Epithelial cell of esophagus (primary cell): ENCODE measurements around the gene GPAM.

Source experiments
- DNase-seq: peaks from one replicate; pipeline ENCODE4 v3.0.0; 2010; ENCODE audit warnings: low read depth
- H3K4me3 ChIP-seq: 2 replicates; pipeline ENCODE4 v1.5.1; 2011; ENCODE audit warnings: mild to moderate bottlenecking, low read length, control low read depth
- CTCF ChIP-seq: IDR thresholded peaks from 2 replicates; pipeline ENCODE4 v1.5.1; 2011; ENCODE audit warnings: low read depth, mild to moderate bottlenecking, low read length, control low read depth, inconsistent platforms; ENCODE audit not compliant: insufficient read depth; ENCODE audit errors: missing control alignments

GPAM gene

GRCh38 chr10:112182784-112183328 lies 709 bp downstream of the GPAM start:
- DNase-seq, result no peak
- peak overlapping the region; percentile 65 for H3K4me3 ChIP-seq
- no peak for TF ChIP-seq CTCF

- DNase-seq, result no peak
- H3K4me3 ChIP-seq, result no peak overlapping the region
- no peak for TF ChIP-seq CTCF
Observed at GRCh38 chr10:112177247-112177646, 6.3 kb downstream of the GPAM start.

- no peak overlapping the region for H3K4me3 ChIP-seq
- no peak for DNase-seq
- TF ChIP-seq CTCF, result no peak
Observed at GRCh38 chr10:112176543-112176942, 7.0 kb downstream of the GPAM start.

- no peak for DNase-seq
Observed at GRCh38 chr10:112175409-112175808, 8.2 kb downstream of the GPAM start.

GRCh38 chr10:112173206-112173605 lies 10.4 kb downstream of the GPAM start:
- DNase-seq, result peak; percentile 30
- H3K4me3 ChIP-seq, result no peak overlapping the region
- TF ChIP-seq CTCF, result no peak

More at GRCh38 chr10:112175409-112175808, 8.2 kb downstream of the GPAM start:
- TF ChIP-seq CTCF, result no peak
- no peak overlapping the region for H3K4me3 ChIP-seq

- DNase-seq, result no peak
- no peak overlapping the region for H3K4me3 ChIP-seq
- TF ChIP-seq CTCF, result no peak
Observed at GRCh38 chr10:112168733-112169132, 14.8 kb downstream of the GPAM start.

- no peak for TF ChIP-seq CTCF
Observed at GRCh38 chr10:112166800-112167199, 16.8 kb downstream of the GPAM start.

More at GRCh38 chr10:112166800-112167199, 16.8 kb downstream of the GPAM start:
- H3K4me3 ChIP-seq, result no peak overlapping the region
- DNase-seq, result no peak
